ENCODE results near the gene CAMTA1.
A peak's percentile ranks its signal among the peaks of the same experiment; 100 is the strongest.
"Not testable (repeated sequence)": the region's sequence is repeated elsewhere in the genome, so short reads cannot be mapped to it uniquely, and the experiment has no call there.

The CAMTA1 gene

DNA sequence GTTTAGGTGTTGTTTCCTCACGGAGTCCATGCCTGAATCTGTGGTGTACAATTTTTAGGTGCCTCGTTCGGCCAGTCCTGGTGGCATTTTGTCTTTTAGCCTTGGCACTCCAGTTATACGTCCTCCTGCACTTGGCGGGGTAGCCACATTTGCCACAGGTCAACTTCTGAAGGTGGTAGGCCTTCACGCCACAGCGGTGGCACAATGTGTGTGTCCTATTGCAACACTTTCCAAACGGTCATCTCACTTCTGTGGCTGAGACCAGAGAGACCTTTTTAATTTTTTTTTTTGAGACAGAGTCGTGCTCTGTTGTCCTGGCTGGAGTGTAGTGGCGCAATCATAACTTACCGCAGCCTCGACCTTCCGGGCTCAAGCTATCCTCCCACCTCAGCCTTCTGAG lies 49.1 kb downstream of the CAMTA1 start:
- peaks cover 4% of the 10 kb centered on the region for H3K4me1 Mint-ChIP-seq (ENCODE audit: low read depth)
- DNase-seq = no peak
- H3K27ac Mint-ChIP-seq = no peak overlapping the region
- H3K4me3 Mint-ChIP-seq = no peak overlapping the region
- no peaks in the 10 kb centered on the region for H3K27me3 Mint-ChIP-seq
- peaks cover 52% of the 10 kb centered on the region for H3K36me3 Mint-ChIP-seq (ENCODE audit: low read depth)
- no peaks in the 10 kb centered on the region for H3K9me3 Mint-ChIP-seq

DNA sequence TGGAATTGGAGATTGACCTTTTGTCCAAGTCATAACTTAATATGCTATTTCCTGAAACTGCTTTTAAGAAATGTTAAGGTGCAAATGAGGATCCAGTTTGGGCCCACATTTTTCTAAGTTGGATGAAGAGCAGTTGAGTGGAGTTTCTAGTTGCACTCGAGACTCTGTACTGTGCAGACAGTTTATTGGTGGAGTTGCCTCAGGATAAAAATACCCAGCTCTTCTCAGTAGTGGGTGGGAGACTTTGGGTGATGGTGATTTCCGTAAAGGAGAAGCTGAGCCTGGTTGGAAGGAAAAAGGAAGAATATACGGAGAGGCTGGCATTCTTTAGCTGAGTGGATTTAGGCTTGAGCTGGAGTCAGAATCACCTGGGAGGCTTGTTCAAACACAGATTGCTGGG lies 49.9 kb downstream of the CAMTA1 start:
- peaks cover 53% of the 10 kb centered on the region for H3K36me3 Mint-ChIP-seq (ENCODE audit: low read depth)

GRCh38 chr1:6842301-6842700 lies 57.0 kb downstream of the CAMTA1 start:
- Mint-ChIP-seq H3K4me1 (ENCODE audit: low read depth) (no peaks in the 10 kb centered on the region), H3K4me3 (no peak overlapping the region), H3K36me3 (ENCODE audit: low read depth) (peaks cover 70% of the 10 kb centered on the region), H3K27me3 (no peaks in the 10 kb centered on the region), H3K27ac (no peak overlapping the region), H3K9me3 (peaks cover 7% of the 10 kb centered on the region)
- DNase-seq = no peak

More for the DNA sequence above, 49.9 kb downstream of the CAMTA1 start:
- Mint-ChIP-seq H3K27ac (no peak overlapping the region), H3K9me3 (no peaks in the 10 kb centered on the region), H3K4me1 (ENCODE audit: low read depth) (peaks cover 4% of the 10 kb centered on the region), H3K4me3 (no peak overlapping the region), H3K27me3 (no peaks in the 10 kb centered on the region)
- no peak for DNase-seq

DNA sequence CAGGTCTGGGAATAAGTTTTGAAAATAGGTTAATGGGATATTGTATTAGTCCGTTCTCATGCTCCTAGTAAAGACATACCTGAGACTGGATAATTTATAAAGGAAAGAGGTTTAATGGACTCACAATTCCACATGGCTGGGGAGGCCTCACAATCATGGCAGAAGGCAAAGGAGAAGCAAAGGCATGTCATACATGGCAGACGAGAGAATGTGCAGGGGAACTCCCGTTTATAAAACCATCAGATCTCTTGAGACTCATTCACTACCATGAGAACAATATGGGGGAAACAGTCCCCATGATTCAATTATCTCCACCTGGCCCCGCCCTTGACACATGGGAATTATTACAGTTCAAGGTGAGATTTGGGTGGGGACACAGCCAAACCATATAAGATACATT lies 60.5 kb downstream of the CAMTA1 start:
- H3K4me3 Mint-ChIP-seq; DNase-seq; H3K4me1 Mint-ChIP-seq (ENCODE audit: low read depth); H3K27me3 Mint-ChIP-seq; H3K27ac Mint-ChIP-seq; H3K9me3 Mint-ChIP-seq: not testable (repeated sequence)
- peaks cover 64% of the 10 kb centered on the region for H3K36me3 Mint-ChIP-seq (ENCODE audit: low read depth)

GRCh38 chr1:6848816-6849215 lies 63.6 kb downstream of the CAMTA1 start:
- Mint-ChIP-seq H3K36me3 (ENCODE audit: low read depth) (peaks cover 64% of the 10 kb centered on the region), H3K27ac (no peak overlapping the region), H3K9me3 (peaks cover 7% of the 10 kb centered on the region)

DNA sequence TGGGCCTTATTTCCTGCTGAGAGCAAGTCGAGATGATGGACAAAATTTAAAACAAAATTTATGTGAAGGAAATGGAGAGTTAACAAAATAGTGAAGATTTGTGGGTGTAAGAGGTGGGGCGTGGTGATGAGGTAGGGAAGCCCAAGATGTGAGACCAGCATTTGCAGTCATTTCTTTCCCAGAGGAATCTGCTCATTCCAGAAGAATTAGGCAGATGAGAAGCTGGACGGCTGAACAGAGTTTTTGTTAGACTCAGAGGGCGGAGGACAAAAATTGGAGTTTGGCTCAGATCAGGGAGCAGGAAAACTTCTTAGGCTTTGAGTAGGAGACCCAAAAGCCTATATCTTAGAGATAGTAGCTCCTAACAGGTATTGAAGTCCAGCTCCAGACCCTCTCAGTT lies 65.3 kb downstream of the CAMTA1 start:
- H3K9me3 Mint-ChIP-seq = peaks cover 3% of the 10 kb centered on the region
- H3K27ac Mint-ChIP-seq = no peak overlapping the region
- peaks cover 63% of the 10 kb centered on the region for H3K36me3 Mint-ChIP-seq (ENCODE audit: low read depth)
- H3K4me3 Mint-ChIP-seq = no peak overlapping the region
- DNase-seq = no peak
- H3K4me1 Mint-ChIP-seq (ENCODE audit: low read depth) = peaks cover 1% of the 10 kb centered on the region
- H3K27me3 Mint-ChIP-seq = no peaks in the 10 kb centered on the region

More at GRCh38 chr1:6848816-6849215, 63.6 kb downstream of the CAMTA1 start:
- no peak for DNase-seq
- Mint-ChIP-seq H3K4me3 (no peak overlapping the region), H3K27me3 (no peaks in the 10 kb centered on the region), H3K4me1 (ENCODE audit: low read depth) (peaks cover 1% of the 10 kb centered on the region)

- Mint-ChIP-seq H3K27me3 (no peaks in the 10 kb centered on the region), H3K36me3 (ENCODE audit: low read depth) (peaks cover 49% of the 10 kb centered on the region), H3K9me3 (no peaks in the 10 kb centered on the region), H3K4me1 (ENCODE audit: low read depth) (peaks cover 4% of the 10 kb centered on the region), H3K4me3 (no peak overlapping the region), H3K27ac (no peak overlapping the region)
- DNase-seq = no peak
Observed at GRCh38 chr1:6852136-6852890, 67.1 kb downstream of the CAMTA1 start.

- Mint-ChIP-seq H3K27me3 (no peaks in the 10 kb centered on the region), H3K27ac (no peak overlapping the region), H3K4me1 (ENCODE audit: low read depth) (peaks cover 5% of the 10 kb centered on the region), H3K36me3 (ENCODE audit: low read depth) (peaks cover 41% of the 10 kb centered on the region), H3K9me3 (no peaks in the 10 kb centered on the region), H3K4me3 (no peak overlapping the region)
- no peak for DNase-seq
Observed at GRCh38 chr1:6854166-6854565, 68.9 kb downstream of the CAMTA1 start.

GRCh38 chr1:6857831-6858230 lies 72.6 kb downstream of the CAMTA1 start:
- Mint-ChIP-seq H3K4me3 (no peak overlapping the region), H3K36me3 (ENCODE audit: low read depth) (peaks cover 33% of the 10 kb centered on the region), H3K9me3 (no peaks in the 10 kb centered on the region), H3K27ac (no peak overlapping the region), H3K4me1 (ENCODE audit: low read depth) (peaks cover 27% of the 10 kb centered on the region), H3K27me3 (no peaks in the 10 kb centered on the region)
- no peak for DNase-seq

DNA sequence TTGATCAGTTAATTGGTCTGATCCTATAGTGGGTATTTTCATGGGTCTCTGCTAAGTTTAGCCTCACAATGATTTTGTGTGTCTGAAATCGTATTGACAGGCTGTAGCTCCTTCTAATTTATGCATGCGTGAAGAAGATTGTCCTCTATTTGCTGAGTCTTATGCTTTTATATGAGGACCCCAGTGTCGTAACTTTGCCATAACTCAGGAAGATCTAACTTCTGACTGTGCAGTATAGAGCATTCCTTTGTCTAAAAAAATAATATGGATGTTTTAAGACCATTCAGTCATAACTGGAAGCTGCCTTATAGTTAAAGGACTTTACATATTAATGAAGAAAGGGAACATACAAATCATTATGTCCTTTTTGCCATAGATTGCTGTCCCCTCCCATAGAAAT lies 73.3 kb downstream of the CAMTA1 start:
- Mint-ChIP-seq H3K4me3 (no peak overlapping the region), H3K27me3 (no peaks in the 10 kb centered on the region), H3K36me3 (ENCODE audit: low read depth) (peaks cover 28% of the 10 kb centered on the region), H3K9me3 (no peaks in the 10 kb centered on the region), H3K4me1 (ENCODE audit: low read depth) (peaks cover 27% of the 10 kb centered on the region), H3K27ac (no peak overlapping the region)
- no peak for DNase-seq

DNA sequence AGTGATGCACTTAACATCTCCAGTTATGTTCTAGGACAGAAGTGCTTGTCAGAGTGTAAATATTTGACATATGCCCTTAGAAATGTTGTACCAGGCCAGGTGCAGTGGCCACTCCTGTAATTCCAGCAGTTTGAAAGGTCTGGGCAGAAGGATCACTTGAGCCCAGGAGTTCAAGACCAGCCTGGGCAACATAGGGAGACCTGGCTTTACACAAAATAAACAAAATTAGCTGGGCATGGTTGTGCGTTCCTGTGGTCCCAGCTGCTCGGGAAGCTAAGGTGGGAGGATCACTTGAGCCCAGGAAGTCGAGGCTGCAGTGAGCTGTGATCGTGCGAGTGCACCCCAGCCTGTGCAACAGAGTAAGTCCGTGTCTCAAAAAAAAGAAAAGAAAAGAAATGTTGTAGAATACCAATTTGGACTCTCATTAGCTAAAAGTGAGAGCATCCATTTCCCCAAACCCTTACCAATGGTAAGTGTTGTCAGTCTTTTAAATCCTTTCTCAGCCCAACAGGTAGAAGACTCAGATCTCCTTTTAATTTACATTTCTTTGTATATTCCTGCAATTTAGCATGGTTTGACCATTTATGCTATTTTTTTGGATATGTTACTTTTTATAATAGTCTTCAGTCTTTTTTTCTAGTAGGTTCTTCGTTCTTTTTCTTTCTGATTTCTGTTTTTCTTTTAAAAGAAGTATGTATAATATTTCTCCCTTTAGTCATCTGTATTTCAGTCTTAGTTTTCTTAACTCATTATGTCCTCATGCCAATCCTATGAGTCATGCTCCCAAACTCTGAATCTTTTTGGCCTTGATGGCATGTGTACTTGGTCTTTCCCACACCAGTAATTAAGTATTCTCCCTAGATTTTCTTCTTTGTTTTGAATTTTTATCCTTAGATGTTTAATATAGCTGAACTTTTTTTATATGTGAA lies 74.4 kb downstream of the CAMTA1 start:
- no peak for DNase-seq
- Mint-ChIP-seq H3K27ac (peak overlapping the region; percentile 50), H3K27me3 (no peaks in the 10 kb centered on the region), H3K36me3 (ENCODE audit: low read depth) (peaks cover 30% of the 10 kb centered on the region), H3K4me1 (ENCODE audit: low read depth) (peaks cover 26% of the 10 kb centered on the region), H3K4me3 (no peak overlapping the region), H3K9me3 (no peaks in the 10 kb centered on the region)

DNA sequence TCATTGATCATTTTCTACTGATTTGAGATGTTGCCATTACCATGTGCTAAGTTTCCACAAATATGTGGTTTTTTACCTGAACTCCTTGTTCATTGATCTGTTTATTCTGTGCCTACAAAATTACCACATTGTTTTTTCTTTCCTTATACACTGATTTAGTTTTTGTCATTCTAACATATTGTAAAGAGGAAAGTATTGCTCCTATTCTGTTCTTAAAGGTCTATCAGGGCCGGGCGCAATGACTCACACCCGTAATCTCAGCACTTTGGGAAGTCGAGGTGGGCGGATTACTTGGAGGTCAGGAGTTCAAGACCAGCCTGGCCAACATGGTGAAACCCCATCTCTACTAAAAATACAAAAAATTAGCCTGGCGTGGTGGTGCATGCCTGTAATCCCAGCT lies 75.1 kb downstream of the CAMTA1 start:
- no peak overlapping the region for H3K4me3 Mint-ChIP-seq
- H3K36me3 Mint-ChIP-seq (ENCODE audit: low read depth) = peaks cover 25% of the 10 kb centered on the region
- H3K9me3 Mint-ChIP-seq = no peaks in the 10 kb centered on the region
- H3K27ac Mint-ChIP-seq = no peak overlapping the region
- peaks cover 26% of the 10 kb centered on the region for H3K4me1 Mint-ChIP-seq (ENCODE audit: low read depth)
- DNase-seq = no peak
- H3K27me3 Mint-ChIP-seq = no peaks in the 10 kb centered on the region

- Mint-ChIP-seq H3K4me1 (ENCODE audit: low read depth) (peaks cover 29% of the 10 kb centered on the region), H3K4me3 (no peak overlapping the region), H3K9me3 (no peaks in the 10 kb centered on the region), H3K27me3 (no peaks in the 10 kb centered on the region), H3K36me3 (ENCODE audit: low read depth) (peaks cover 23% of the 10 kb centered on the region), H3K27ac (no peak overlapping the region)
- no peak for DNase-seq
Observed at GRCh38 chr1:6861075-6861724, 75.9 kb downstream of the CAMTA1 start.

- no peak overlapping the region for H3K27ac Mint-ChIP-seq
- peaks cover 35% of the 10 kb centered on the region for H3K4me1 Mint-ChIP-seq (ENCODE audit: low read depth)
- no peak for DNase-seq
- H3K27me3 Mint-ChIP-seq = no peaks in the 10 kb centered on the region
- peaks cover 24% of the 10 kb centered on the region for H3K36me3 Mint-ChIP-seq (ENCODE audit: low read depth)
- no peak overlapping the region for H3K4me3 Mint-ChIP-seq
- no peaks in the 10 kb centered on the region for H3K9me3 Mint-ChIP-seq
Observed at GRCh38 chr1:6862906-6863305, 77.7 kb downstream of the CAMTA1 start.
